SK-N-SH (cell line): ENCODE results near the gene PRKG1. TPM values are rescaled to one million over a fixed set of nuclear protein-coding genes. Genes with fewer than 3 reads are reported as not detected.

Experiments used
- CTCF ChIA-PET: fragments of 300-600, 350-600 bp; formaldehyde crosslinking; extraction: SDS; loops from one replicate; lab custom pipeline; 2021; lab: Yijun Ruan, JAX
- POLR2A ChIA-PET: fragments of 350-600 bp; sonication (Branson Sonifier 250); formaldehyde crosslinking; extraction: SDS; loops from one replicate; lab custom pipeline; 2020; ENCODE audit warnings: antibody characterized with exemption, inconsistent platforms; lab: Yijun Ruan, JAX
- DNase-seq: peaks from one replicate; pipeline ENCODE4 v3.0.0; 2012
- H2AFZ ChIP-seq: fragments of 200-600 bp; sonication (generic); 2 replicates; pipeline ENCODE4 v1.8.1; 2016; ENCODE audit warnings: antibody characterized with exemption, mild to moderate bottlenecking, low read depth
- H3F3A ChIP-seq: fragments of 200-600 bp; sonication (generic); replicated peaks from 2 replicates; pipeline ENCODE3; 2016; ENCODE audit warnings: antibody characterized with exemption, mild to moderate bottlenecking; ENCODE audit not compliant: insufficient read depth
- H3K27ac ChIP-seq, 2 experiments: fragments of 200-500 bp in 1 of 2; fragments of 200-600 bp in 1 of 2; sonication (Bioruptor generic) in 1 of 2; sonication (generic), shearing (Covaris generic) in 1 of 2; 2 replicates each; pipeline versions ENCODE4 v1.5.1 to v1.6.1; 2014 to 2016; ENCODE audit warnings: low read depth in 2 of 2, inconsistent platforms in 1 of 2, low read length in 1 of 2, mild to moderate bottlenecking in 1 of 2, mixed read lengths in 1 of 2
- H3K27me3 ChIP-seq: fragments of 200-600 bp; sonication (generic), shearing (Covaris generic); 2 replicates; pipeline ENCODE4 v1.6.1; 2016; ENCODE audit warnings: mixed run types; ENCODE audit not compliant: insufficient read depth
- H3K36me3 ChIP-seq, 2 experiments: fragments of 200-500 bp in 1 of 2; fragments of 200-600 bp in 1 of 2; sonication (Bioruptor generic) in 1 of 2; sonication (generic) in 1 of 2; replicated peaks in 1 of 2; 2 replicates each; pipeline versions ENCODE3 to v1.5.1; 2014 to 2016; ENCODE audit warnings: low read length in 1 of 2, mild to moderate bottlenecking in 1 of 2; ENCODE audit not compliant: insufficient read depth in 2 of 2, control insufficient read depth in 1 of 2
- H3K4me1 ChIP-seq, 2 experiments: fragments of 200-500 bp in 1 of 2; fragments of 200-600 bp in 1 of 2; sonication (Bioruptor generic) in 1 of 2; sonication (generic), shearing (Covaris generic) in 1 of 2; 2 replicates each; pipeline versions ENCODE4 v1.5.1 to v1.6.1; 2014 to 2016; ENCODE audit warnings: low read depth in 1 of 2, low read length in 1 of 2, mixed run types in 1 of 2; ENCODE audit not compliant: insufficient read depth in 2 of 2, control insufficient read depth in 1 of 2
- H3K4me2 ChIP-seq: fragments of 200-600 bp; sonication (generic), shearing (Covaris generic); 2 replicates; pipeline ENCODE4 v1.6.1; 2017; ENCODE audit warnings: mixed run types
- H3K4me3 ChIP-seq, 2 experiments: fragments of 200-500 bp in 1 of 2; fragments of 200-600 bp in 1 of 2; sonication (Bioruptor generic) in 1 of 2; sonication (generic), shearing (Covaris generic) in 1 of 2; 2 replicates each; pipeline versions ENCODE4 v1.5.1 to v1.8.1; 2014 to 2016; ENCODE audit warnings: low read depth in 2 of 2, inconsistent platforms in 1 of 2, low read length in 1 of 2, mild to moderate bottlenecking in 1 of 2, mixed read lengths in 1 of 2, moderate library complexity in 1 of 2
- H3K79me2 ChIP-seq: fragments of 200-600 bp; sonication (generic); 2 replicates; pipeline ENCODE4 v1.8.1; 2017; ENCODE audit warnings: mild to moderate bottlenecking; ENCODE audit not compliant: insufficient read depth
- H3K9ac ChIP-seq: fragments of 200-600 bp; sonication (generic); 2 replicates; pipeline ENCODE4 v1.6.1; 2017; ENCODE audit warnings: mixed run types
- H3K9me2 ChIP-seq: fragments of 200-600 bp; sonication (generic); 2 replicates; pipeline ENCODE4 v1.6.1; 2017; ENCODE audit warnings: mixed run types
- H3K9me3 ChIP-seq: fragments of 200-600 bp; sonication (generic); 2 replicates; pipeline ENCODE4 v1.6.1; 2017; ENCODE audit warnings: mixed run types, mild to moderate bottlenecking, moderate library complexity
- H4K20me1 ChIP-seq: fragments of 200-600 bp; sonication (generic); 2 replicates; pipeline ENCODE4 v1.6.1; 2017; ENCODE audit warnings: mild to moderate bottlenecking, mixed run types; ENCODE audit not compliant: insufficient read depth
- EP300 ChIP-seq, 2 experiments: IDR thresholded peaks; 2 replicates each; pipeline versions ENCODE4 v1.4.0 to v1.6.1; 2012; ENCODE audit warnings: borderline replicate concordance in 1 of 2, low read depth in 1 of 2, low read length in 1 of 2
- GABPA ChIP-seq: IDR thresholded peaks from 2 replicates; pipeline ENCODE4 v1.4.0; 2012; ENCODE audit warnings: low read depth, mild to moderate bottlenecking
- MXI1 ChIP-seq: IDR thresholded peaks from 2 replicates; pipeline ENCODE4 v1.6.1; 2012; ENCODE audit warnings: mild to moderate bottlenecking, low read depth, low read length, improper control_type of control experiment
- NRF1 ChIP-seq: IDR thresholded peaks from 2 replicates; pipeline ENCODE4 v1.6.1; 2012; ENCODE audit warnings: low read depth, mild to moderate bottlenecking, low read length
- POLR2AphosphoS5 ChIP-seq: IDR thresholded peaks from 2 replicates; pipeline ENCODE4 v1.6.1; 2012; ENCODE audit warnings: low read depth, low read length
- TAF1 ChIP-seq: IDR thresholded peaks from 2 replicates; pipeline ENCODE4 v1.6.1; 2012; ENCODE audit warnings: low read depth, mild to moderate bottlenecking, low read length, moderate library complexity, borderline replicate concordance
- TEAD4 ChIP-seq: IDR thresholded peaks from 2 replicates; pipeline ENCODE4 v1.4.0; 2012; ENCODE audit warnings: mild to moderate bottlenecking, borderline replicate concordance; ENCODE audit not compliant: insufficient read depth
- YY1 ChIP-seq: IDR thresholded peaks from 2 replicates; pipeline ENCODE4 v1.4.0; 2012; ENCODE audit warnings: low read depth, mild to moderate bottlenecking
- WGBS: methylation state at CpG from one replicate; pipeline ENCODE4 v1.1.6; 2017; ENCODE audit warnings: low lambda C conversion rate; 5-methylcytosine and 5-hydroxymethylcytosine counted together
- polyA plus RNA-seq, 3 experiments: library from polyadenylated mRNA; depleted of rRNA; stranded (reverse); fragments of >200 nt; gene quantifications; 2 replicates each; pipeline ENCODE4 v1.2.3, GENCODE V29; 2012
- TF ChIP-seq, protein P1 (sequence below): IDR thresholded peaks from 2 replicates; pipeline ENCODE4 v1.4.0; 2012; ENCODE audit warnings: low read depth, borderline replicate concordance
- TF ChIP-seq, protein P2 (sequence below): IDR thresholded peaks from 2 replicates; pipeline ENCODE4 v1.4.0; 2012; ENCODE audit warnings: low read depth, borderline replicate concordance
- TF ChIP-seq, protein P3 (sequence below): IDR thresholded peaks from 2 replicates; pipeline ENCODE4; 2012
- TF ChIP-seq, protein P4 (sequence below): IDR thresholded peaks from 2 replicates; pipeline ENCODE4 v1.4.0; 2012; ENCODE audit warnings: low read depth

PRKG1 gene
- polyA plus RNA-seq (2012; rRNA removed): 4.1 and 4.3 TPM in 2 replicates
- 3.6 and 3.8 TPM in 2 replicates for polyA plus RNA-seq (2012; cell fraction: cytosol; rRNA removed)
- polyA plus RNA-seq (2012; cell fraction: nucleus; rRNA removed): 4.3 and 5.6 TPM in 2 replicates

DNA sequence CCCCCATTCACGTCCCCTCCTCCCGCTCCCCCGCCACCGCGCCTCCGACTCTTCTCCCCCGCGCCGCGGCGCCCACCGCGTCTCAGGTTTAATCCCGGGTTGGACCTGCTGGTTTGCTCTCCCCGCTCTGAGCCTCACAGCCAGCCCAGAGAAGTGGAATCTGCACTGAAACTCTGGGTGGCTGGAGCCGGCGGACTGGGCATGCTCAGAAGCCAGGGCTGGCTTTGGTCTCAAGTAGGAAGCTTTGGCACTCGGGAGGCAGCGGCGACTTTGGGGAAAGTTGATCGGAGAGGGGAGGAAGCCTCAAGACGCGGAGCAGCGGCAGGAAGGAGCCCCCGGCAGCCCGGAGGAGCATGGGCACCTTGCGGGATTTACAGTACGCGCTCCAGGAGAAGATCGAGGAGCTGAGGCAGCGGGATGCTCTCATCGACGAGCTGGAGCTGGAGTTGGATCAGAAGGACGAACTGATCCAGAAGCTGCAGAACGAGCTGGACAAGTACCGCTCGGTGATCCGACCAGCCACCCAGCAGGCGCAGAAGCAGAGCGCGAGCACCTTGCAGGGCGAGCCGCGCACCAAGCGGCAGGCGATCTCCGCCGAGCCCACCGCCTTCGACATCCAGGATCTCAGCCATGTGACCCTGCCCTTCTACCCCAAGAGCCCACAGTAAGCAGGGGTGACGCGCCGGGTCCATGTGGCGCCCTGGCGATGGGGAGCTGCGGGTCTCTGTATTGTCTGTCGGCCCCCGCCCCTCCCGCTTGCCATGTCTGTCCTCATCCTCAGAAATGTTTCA is at the start of gene PRKG1:
TSS of gene PRKG1 (plus strand) at position 250 of the 791 bp plus-strand sequence.
- no peaks in the 10 kb centered on the region for H4K20me1 ChIP-seq
- peaks cover 0 to 9% of the 10 kb centered on the region in 2 experiments; a peak in 2 of 4 replicates for H3K4me1 ChIP-seq
- no peaks in the 10 kb centered on the region for H3K9me3 ChIP-seq
- ChIA-PET POLR2A (interaction anchor here (0.7 kb wide), 1 partner anchor 932 kb away, joined by 3 read pairs; no protein-coding TSS in a partner anchor), CTCF (interaction anchor here (0.8 to 3.5 kb wide), 5 partner anchors 9 to 1142 kb away, joined by 3 to 34 read pairs (median 4); no protein-coding TSS in a partner anchor)
- no peaks in the 10 kb centered on the region for H3K27me3 ChIP-seq
- H3F3A ChIP-seq: no peaks in the 10 kb centered on the region
- H3K9ac ChIP-seq: peak within 1 kb of the TSS; percentile 65
- peak within 1 kb of the TSS; percentile 77 for H3K4me2 ChIP-seq
- H3K4me3 ChIP-seq: peak within 1 kb of the TSS; percentile 57 to 85
- no peaks in the 10 kb centered on the region for H3K9me2 ChIP-seq
- DNase-seq: peak; percentile 82
- H3K79me2 ChIP-seq: no peaks in the 10 kb centered on the region; the same call in none of the 2 replicates
- WGBS: under 1% methylated on average over 36 of the region's 59 CpGs
- peak within 1 kb of the TSS; percentile 93 for H2AFZ ChIP-seq
- peak within 1 kb of the TSS; percentile 75 to 80 for H3K27ac ChIP-seq
- TF ChIP-seq POLR2AphosphoS5: peak; percentile 45; the same call in 1 of the 2 replicates
- no peak for TF ChIP-seq YY1
- TF ChIP-seq, protein P1, sequence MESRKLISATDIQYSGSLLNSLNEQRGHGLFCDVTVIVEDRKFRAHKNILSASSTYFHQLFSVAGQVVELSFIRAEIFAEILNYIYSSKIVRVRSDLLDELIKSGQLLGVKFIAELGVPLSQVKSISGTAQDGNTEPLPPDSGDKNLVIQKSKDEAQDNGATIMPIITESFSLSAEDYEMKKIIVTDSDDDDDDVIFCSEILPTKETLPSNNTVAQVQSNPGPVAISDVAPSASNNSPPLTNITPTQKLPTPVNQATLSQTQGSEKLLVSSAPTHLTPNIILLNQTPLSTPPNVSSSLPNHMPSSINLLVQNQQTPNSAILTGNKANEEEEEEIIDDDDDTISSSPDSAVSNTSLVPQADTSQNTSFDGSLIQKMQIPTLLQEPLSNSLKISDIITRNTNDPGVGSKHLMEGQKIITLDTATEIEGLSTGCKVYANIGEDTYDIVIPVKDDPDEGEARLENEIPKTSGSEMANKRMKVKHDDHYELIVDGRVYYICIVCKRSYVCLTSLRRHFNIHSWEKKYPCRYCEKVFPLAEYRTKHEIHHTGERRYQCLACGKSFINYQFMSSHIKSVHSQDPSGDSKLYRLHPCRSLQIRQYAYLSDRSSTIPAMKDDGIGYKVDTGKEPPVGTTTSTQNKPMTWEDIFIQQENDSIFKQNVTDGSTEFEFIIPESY: no peak
- no peak for TF ChIP-seq GABPA
- no peak for TF ChIP-seq TEAD4
- TF ChIP-seq, protein P2, sequence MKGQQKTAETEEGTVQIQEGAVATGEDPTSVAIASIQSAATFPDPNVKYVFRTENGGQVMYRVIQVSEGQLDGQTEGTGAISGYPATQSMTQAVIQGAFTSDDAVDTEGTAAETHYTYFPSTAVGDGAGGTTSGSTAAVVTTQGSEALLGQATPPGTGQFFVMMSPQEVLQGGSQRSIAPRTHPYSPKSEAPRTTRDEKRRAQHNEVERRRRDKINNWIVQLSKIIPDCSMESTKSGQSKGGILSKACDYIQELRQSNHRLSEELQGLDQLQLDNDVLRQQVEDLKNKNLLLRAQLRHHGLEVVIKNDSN: 0 out of 2 replicates have a peak, but pooled peaks have one; percentile 50
- TF ChIP-seq, protein P3, sequence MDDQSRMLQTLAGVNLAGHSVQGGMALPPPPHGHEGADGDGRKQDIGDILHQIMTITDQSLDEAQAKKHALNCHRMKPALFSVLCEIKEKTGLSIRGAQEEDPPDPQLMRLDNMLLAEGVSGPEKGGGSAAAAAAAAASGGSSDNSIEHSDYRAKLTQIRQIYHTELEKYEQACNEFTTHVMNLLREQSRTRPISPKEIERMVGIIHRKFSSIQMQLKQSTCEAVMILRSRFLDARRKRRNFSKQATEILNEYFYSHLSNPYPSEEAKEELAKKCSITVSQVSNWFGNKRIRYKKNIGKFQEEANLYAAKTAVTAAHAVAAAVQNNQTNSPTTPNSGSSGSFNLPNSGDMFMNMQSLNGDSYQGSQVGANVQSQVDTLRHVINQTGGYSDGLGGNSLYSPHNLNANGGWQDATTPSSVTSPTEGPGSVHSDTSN: no peak
- no peak for TF ChIP-seq EP300 (IDR thresholded peaks at IDR 0.05; ENCODE audit: borderline replicate concordance in 1 of 2, low read depth in 1 of 2, low read length in 1 of 2)
- TF ChIP-seq TAF1: 0 out of 2 replicates have a peak, but pooled peaks have one; percentile 44
- peak; percentile 42; the same call in 1 of the 2 replicates for TF ChIP-seq NRF1
- TF ChIP-seq, protein P4, sequence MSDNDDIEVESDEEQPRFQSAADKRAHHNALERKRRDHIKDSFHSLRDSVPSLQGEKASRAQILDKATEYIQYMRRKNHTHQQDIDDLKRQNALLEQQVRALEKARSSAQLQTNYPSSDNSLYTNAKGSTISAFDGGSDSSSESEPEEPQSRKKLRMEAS: peak; percentile 62
- TF ChIP-seq MXI1: peak; percentile 73; the same call in 1 of the 2 replicates
- no peaks in the 10 kb centered on the region for H3K36me3 ChIP-seq
